Stimulated activated CD4-positive, alpha-beta T cell treated with anti-CD3 and anti-CD28 coated beads, Interleukin-1b, Interleukin-23, amount 100 ng/mL, for 4 hours (primary cell): ENCODE measurements around the gene PKNOX2.

Experiments used
- DNase-seq, 2 donors: peaks; one replicate each; pipeline ENCODE4 v3.0.0-alpha.2; 2020; ENCODE audit warnings: low read depth in 2 of 2

PKNOX2 gene

DNA sequence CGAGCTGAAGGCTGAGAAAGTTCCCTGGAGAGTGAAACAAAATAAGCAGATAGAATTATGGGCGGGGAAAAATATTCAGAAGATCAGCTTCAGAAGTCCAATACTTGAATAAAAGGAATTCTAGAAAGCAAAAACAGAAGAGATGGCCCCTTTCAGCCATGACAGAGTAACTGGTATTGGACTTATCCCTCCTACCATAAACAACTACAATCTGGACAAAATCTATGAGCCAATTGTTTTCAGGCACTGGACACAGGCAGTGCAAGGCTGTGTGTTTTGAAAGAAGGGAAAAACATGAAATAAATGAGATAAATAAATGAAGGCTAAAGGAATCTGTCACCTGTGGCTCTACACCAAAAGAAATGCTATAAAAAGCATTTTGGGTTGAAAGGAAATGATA is 305.8 kb downstream of the PKNOX2 start:
- DNase-seq, result no peak

DNA sequence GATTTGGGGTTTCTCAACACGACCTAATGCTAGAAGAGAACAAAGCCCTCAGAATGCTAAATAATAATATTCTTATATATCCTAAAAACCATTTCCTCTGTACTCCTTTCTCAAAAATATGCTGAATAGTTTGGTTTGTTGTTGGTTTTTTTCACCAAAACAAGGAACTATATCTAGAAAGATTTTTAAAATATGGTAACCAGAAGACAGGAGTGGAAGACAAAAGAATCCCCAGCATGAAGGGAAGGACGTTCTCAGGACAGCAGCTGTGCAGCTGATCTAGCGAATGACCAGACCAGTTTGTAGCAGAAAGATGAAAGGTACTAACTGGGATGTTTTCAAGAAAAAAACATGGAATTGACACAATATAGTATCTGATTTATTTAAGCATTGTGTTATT is 312.2 kb downstream of the PKNOX2 start:
- DNase-seq, result no peak

GRCh38 chr11:125479137-125479536 is 314.6 kb downstream of the PKNOX2 start:
- no peak for DNase-seq

DNA sequence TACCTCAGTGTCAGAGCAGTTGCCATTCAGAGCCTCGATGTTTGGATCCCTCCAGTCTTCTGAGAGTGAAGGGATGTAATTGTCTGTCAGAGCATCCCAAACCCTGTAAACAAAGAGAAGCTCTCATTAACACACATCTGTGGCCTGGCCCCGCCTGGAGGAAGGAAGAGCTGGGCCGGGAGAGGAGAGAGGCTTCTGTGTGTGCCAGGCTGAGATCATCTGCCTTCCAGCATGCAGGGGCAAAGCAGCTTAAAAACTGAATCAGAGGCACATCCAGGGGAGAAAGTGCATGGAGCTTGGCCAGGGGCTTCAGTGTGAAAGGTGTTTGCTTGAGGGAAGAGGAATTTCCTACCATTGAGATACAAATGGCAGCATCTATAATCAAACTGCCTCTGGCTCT is 317.0 kb downstream of the PKNOX2 start:
- no peak for DNase-seq
